ENCODE results near the gene BCL11A. TPM values are rescaled to one million over a fixed set of nuclear protein-coding genes. Genes with fewer than 3 reads are reported as not detected.

Gene BCL11A
- total and polyA plus RNA-seq, 4 donors, result 0.08 to 8.5 (median 0.47) TPM

DNA sequence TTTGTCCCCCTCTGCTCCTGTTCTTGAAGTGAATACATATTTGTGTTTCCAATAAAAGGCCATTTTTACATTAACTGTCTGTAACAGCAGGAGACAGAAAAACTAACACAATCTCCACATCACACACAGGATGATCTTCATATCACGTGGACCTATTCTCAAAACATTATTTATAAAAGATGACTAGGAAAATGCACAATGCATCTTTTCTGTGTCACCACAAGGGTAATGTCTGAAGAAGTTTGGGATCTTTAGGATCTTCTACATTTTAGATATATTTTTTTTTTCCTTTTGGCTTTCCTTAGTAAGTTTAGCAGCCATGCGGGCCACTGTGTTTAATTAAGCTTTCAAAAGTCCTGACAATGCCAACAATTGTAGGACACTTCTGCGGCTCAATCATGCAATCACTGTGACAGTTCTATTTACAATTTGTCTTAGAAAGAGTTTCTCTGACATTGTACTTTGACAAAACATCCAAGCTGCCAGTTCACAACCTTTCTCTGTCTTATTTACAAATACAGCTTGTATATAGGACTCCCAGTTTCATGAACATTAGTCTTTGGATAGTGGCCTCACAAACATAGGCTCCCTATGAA is 12.3 kb downstream of the BCL11A start:
- TF ChIP-seq SP1 (IDR thresholded peaks at IDR 0.05), result no peak
- TF ChIP-seq, protein P1, sequence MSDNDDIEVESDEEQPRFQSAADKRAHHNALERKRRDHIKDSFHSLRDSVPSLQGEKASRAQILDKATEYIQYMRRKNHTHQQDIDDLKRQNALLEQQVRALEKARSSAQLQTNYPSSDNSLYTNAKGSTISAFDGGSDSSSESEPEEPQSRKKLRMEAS (IDR thresholded peaks at IDR 0.05), result no peak
- TF ChIP-seq RAD21 (IDR thresholded peaks at IDR 0.05), result no peak
- no peak overlapping the region for H3K9ac ChIP-seq (ENCODE audit: low read depth in 1 of 2, low read length in 2 of 2)
- peaks cover 0 to 3% (median 0%) of the 10 kb centered on the region in 4 donors for H3K27me3 ChIP-seq (ENCODE audit: control insufficient read depth in 4 of 4, insufficient read depth in 4 of 4, low read length in 3 of 4)
- no peaks in the 10 kb centered on the region for H3K36me3 ChIP-seq (ENCODE audit: control insufficient read depth in 4 of 4, insufficient read depth in 3 of 4, low read depth in 1 of 4, low read length in 3 of 4)
- no peak overlapping the region for H3K4me3 ChIP-seq (ENCODE audit: low read depth in 1 of 3, low read length in 3 of 3)
- no peaks in the 10 kb centered on the region for H3K9me3 ChIP-seq (ENCODE audit: control insufficient read depth in 4 of 4, low read length in 3 of 4)
- 40% methylated on average over 3 of the region's 3 CpGs for WGBS
- no peaks in the 10 kb centered on the region for H3K4me1 ChIP-seq (ENCODE audit: control insufficient read depth in 4 of 4, insufficient read depth in 4 of 4, low read length in 3 of 4)
- no peak for DNase-seq (ENCODE audit: low spot score)
- no peak overlapping the region for H3K27ac ChIP-seq (ENCODE audit: low read depth in 1 of 2, low read length in 2 of 2)

DNA sequence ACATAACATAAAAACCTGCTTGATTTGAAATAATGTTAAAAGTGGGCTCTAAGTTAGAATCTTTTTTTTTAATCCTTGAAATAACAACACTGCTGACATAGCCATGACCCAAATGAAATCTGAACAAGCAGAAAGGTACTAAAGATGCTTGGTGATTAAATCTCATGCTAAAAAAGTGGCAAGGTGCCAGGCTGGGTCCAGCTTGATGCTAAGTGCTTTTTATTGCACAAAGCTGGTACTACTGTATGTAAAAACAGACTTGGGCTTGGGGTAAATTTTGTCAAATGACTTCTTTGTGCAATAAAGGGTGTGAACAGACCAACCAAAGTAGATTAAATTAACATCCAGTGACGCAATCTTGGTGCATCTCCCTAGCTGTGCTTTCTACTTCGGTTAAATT is 13.4 kb downstream of the BCL11A start:
- H3K27ac ChIP-seq (ENCODE audit: low read depth in 1 of 2, low read length in 2 of 2), result no peak overlapping the region
- peaks cover 0 to 3% (median 0%) of the 10 kb centered on the region in 4 donors for H3K27me3 ChIP-seq (ENCODE audit: control insufficient read depth in 4 of 4, insufficient read depth in 4 of 4, low read length in 3 of 4)
- H3K9ac ChIP-seq (ENCODE audit: low read depth in 1 of 2, low read length in 2 of 2), result no peak overlapping the region
- 82% methylated on average over 2 of the region's 2 CpGs for WGBS
- DNase-seq (ENCODE audit: low spot score), result no peak
- no peaks in the 10 kb centered on the region for H3K36me3 ChIP-seq (ENCODE audit: control insufficient read depth in 4 of 4, insufficient read depth in 3 of 4, low read depth in 1 of 4, low read length in 3 of 4)
- TF ChIP-seq, protein P1 (IDR thresholded peaks at IDR 0.05), result no peak
- TF ChIP-seq YY1 (IDR thresholded peaks at IDR 0.05) (no peak), HNF4G (IDR thresholded peaks at IDR 0.05) (no peak)
- no peaks in the 10 kb centered on the region for H3K4me1 ChIP-seq (ENCODE audit: control insufficient read depth in 4 of 4, insufficient read depth in 4 of 4, low read length in 3 of 4)
- H3K4me3 ChIP-seq (ENCODE audit: low read depth in 1 of 3, low read length in 3 of 3), result no peak overlapping the region
- H3K9me3 ChIP-seq (ENCODE audit: control insufficient read depth in 4 of 4, low read length in 3 of 4), result no peaks in the 10 kb centered on the region

DNA sequence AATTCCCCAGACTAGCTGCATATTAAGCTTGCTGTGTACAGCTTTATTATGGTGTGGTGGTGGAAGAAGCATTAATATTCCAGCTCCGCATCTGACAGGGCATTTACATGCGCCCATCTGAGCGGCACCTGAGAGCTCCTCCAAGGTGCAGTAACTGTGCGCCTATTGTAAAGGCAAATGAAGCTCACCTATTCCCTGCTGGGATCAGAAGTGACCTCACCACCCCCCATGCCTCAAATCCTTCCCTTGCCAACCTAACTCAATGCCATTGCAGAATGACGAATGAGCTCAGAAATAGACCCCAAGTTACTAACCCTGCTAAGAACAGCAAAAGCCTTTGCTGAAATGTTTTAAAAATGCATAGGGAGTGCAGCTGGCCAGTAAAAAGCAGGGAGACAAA is 14.3 kb downstream of the BCL11A start:
- no peak overlapping the region for H3K27ac ChIP-seq (ENCODE audit: low read depth in 1 of 2, low read length in 2 of 2)
- 85% methylated on average over 5 of the region's 5 CpGs for WGBS
- H3K36me3 ChIP-seq (ENCODE audit: control insufficient read depth in 4 of 4, insufficient read depth in 3 of 4, low read depth in 1 of 4, low read length in 3 of 4), result no peaks in the 10 kb centered on the region
- H3K4me1 ChIP-seq (ENCODE audit: control insufficient read depth in 4 of 4, insufficient read depth in 4 of 4, low read length in 3 of 4), result no peaks in the 10 kb centered on the region
- TF ChIP-seq RXRA (IDR thresholded peaks at IDR 0.05) (no peak), FOXA1 (IDR thresholded peaks at IDR 0.05) (no peak), YY1 (IDR thresholded peaks at IDR 0.05) (no peak), RAD21 (IDR thresholded peaks at IDR 0.05) (no peak), SP1 (IDR thresholded peaks at IDR 0.05) (no peak), HNF4G (IDR thresholded peaks at IDR 0.05) (no peak), GABPA (IDR thresholded peaks at IDR 0.05 in 1 of 2, conservative IDR thresholded peaks at IDR 0.05 in 1 of 2) (no peak), TAF1 (conservative IDR thresholded peaks at IDR 0.05) (no peak), EGR1 (IDR thresholded peaks at IDR 0.05; ENCODE audit: low read depth in 2 of 2) (no peak), HNF4A (conservative IDR thresholded peaks at IDR 0.05) (no peak), FOXA2 (IDR thresholded peaks at IDR 0.05) (no peak), NR2F2 (IDR thresholded peaks at IDR 0.05) (no peak), JUND (IDR thresholded peaks at IDR 0.05) (no peak)
- TF ChIP-seq, protein P2, sequence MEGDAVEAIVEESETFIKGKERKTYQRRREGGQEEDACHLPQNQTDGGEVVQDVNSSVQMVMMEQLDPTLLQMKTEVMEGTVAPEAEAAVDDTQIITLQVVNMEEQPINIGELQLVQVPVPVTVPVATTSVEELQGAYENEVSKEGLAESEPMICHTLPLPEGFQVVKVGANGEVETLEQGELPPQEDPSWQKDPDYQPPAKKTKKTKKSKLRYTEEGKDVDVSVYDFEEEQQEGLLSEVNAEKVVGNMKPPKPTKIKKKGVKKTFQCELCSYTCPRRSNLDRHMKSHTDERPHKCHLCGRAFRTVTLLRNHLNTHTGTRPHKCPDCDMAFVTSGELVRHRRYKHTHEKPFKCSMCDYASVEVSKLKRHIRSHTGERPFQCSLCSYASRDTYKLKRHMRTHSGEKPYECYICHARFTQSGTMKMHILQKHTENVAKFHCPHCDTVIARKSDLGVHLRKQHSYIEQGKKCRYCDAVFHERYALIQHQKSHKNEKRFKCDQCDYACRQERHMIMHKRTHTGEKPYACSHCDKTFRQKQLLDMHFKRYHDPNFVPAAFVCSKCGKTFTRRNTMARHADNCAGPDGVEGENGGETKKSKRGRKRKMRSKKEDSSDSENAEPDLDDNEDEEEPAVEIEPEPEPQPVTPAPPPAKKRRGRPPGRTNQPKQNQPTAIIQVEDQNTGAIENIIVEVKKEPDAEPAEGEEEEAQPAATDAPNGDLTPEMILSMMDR (IDR thresholded peaks at IDR 0.05; ENCODE audit: low read depth, low read length, missing input control), result no peak
- TF ChIP-seq, protein P3, sequence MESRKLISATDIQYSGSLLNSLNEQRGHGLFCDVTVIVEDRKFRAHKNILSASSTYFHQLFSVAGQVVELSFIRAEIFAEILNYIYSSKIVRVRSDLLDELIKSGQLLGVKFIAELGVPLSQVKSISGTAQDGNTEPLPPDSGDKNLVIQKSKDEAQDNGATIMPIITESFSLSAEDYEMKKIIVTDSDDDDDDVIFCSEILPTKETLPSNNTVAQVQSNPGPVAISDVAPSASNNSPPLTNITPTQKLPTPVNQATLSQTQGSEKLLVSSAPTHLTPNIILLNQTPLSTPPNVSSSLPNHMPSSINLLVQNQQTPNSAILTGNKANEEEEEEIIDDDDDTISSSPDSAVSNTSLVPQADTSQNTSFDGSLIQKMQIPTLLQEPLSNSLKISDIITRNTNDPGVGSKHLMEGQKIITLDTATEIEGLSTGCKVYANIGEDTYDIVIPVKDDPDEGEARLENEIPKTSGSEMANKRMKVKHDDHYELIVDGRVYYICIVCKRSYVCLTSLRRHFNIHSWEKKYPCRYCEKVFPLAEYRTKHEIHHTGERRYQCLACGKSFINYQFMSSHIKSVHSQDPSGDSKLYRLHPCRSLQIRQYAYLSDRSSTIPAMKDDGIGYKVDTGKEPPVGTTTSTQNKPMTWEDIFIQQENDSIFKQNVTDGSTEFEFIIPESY (IDR thresholded peaks at IDR 0.05), result no peak
- TF ChIP-seq, protein P4, sequence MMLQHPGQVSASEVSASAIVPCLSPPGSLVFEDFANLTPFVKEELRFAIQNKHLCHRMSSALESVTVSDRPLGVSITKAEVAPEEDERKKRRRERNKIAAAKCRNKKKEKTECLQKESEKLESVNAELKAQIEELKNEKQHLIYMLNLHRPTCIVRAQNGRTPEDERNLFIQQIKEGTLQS (IDR thresholded peaks at IDR 0.05), result no peak
- TF ChIP-seq, protein P5, sequence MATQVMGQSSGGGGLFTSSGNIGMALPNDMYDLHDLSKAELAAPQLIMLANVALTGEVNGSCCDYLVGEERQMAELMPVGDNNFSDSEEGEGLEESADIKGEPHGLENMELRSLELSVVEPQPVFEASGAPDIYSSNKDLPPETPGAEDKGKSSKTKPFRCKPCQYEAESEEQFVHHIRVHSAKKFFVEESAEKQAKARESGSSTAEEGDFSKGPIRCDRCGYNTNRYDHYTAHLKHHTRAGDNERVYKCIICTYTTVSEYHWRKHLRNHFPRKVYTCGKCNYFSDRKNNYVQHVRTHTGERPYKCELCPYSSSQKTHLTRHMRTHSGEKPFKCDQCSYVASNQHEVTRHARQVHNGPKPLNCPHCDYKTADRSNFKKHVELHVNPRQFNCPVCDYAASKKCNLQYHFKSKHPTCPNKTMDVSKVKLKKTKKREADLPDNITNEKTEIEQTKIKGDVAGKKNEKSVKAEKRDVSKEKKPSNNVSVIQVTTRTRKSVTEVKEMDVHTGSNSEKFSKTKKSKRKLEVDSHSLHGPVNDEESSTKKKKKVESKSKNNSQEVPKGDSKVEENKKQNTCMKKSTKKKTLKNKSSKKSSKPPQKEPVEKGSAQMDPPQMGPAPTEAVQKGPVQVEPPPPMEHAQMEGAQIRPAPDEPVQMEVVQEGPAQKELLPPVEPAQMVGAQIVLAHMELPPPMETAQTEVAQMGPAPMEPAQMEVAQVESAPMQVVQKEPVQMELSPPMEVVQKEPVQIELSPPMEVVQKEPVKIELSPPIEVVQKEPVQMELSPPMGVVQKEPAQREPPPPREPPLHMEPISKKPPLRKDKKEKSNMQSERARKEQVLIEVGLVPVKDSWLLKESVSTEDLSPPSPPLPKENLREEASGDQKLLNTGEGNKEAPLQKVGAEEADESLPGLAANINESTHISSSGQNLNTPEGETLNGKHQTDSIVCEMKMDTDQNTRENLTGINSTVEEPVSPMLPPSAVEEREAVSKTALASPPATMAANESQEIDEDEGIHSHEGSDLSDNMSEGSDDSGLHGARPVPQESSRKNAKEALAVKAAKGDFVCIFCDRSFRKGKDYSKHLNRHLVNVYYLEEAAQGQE (IDR thresholded peaks at IDR 0.05), result no peak
- TF ChIP-seq, protein P1 (IDR thresholded peaks at IDR 0.05), result no peak
- peaks cover 0 to 3% (median 0%) of the 10 kb centered on the region in 4 donors for H3K27me3 ChIP-seq (ENCODE audit: control insufficient read depth in 4 of 4, insufficient read depth in 4 of 4, low read length in 3 of 4)
- DNase-seq (ENCODE audit: low spot score), result no peak
- no peak overlapping the region for H3K9ac ChIP-seq (ENCODE audit: low read depth in 1 of 2, low read length in 2 of 2)
- H3K9me3 ChIP-seq (ENCODE audit: control insufficient read depth in 4 of 4, low read length in 3 of 4), result no peaks in the 10 kb centered on the region
- H3K4me3 ChIP-seq (ENCODE audit: low read depth in 1 of 3, low read length in 3 of 3), result no peak overlapping the region

Measured in liver (tissue), 9 donors.